Kidney tubule cell (primary cell): ENCODE results near the gene ZFYVE26.
"Not testable (repeated sequence)": the region's sequence is repeated elsewhere in the genome, so short reads cannot be mapped to it uniquely, and the experiment has no call there.

Experiments used
- DNase-seq: peaks from one replicate; pipeline ENCODE4 v3.0.0-alpha.2; 2018; ENCODE audit warnings: low spot score

The ZFYVE26 gene

GRCh38 chr14:67816326-67817002 lies at the start of gene ZFYVE26:
Gene ZFYVE26, minus strand, starts transcription at chr14:67816590. Its CDS starts 627 bp downstream, at chr14:67815963.
- DNase-seq: peak; percentile 97

GRCh38 chr14:67863223-67863622 lies 46.8 kb upstream of the ZFYVE26 start:
- DNase-seq: peak; percentile 71

- no peak for DNase-seq
Observed at GRCh38 chr14:67859169-67859749, 42.9 kb upstream of the ZFYVE26 start.

GRCh38 chr14:67857778-67858350 lies 41.5 kb upstream of the ZFYVE26 start:
- DNase-seq: no peak

GRCh38 chr14:67856827-67857226 lies 40.4 kb upstream of the ZFYVE26 start:
- no peak for DNase-seq

- no peak for DNase-seq
Observed at GRCh38 chr14:67853715-67854114, 37.3 kb upstream of the ZFYVE26 start.

GRCh38 chr14:67852926-67853604 lies 36.7 kb upstream of the ZFYVE26 start:
- no peak for DNase-seq

GRCh38 chr14:67851785-67852410 lies 35.5 kb upstream of the ZFYVE26 start:
- DNase-seq: no peak

GRCh38 chr14:67850066-67850830 lies 33.9 kb upstream of the ZFYVE26 start:
- no peak for DNase-seq

- DNase-seq: no peak
Observed at GRCh38 chr14:67846029-67846610, 29.7 kb upstream of the ZFYVE26 start.

GRCh38 chr14:67837011-67837624 lies 20.7 kb upstream of the ZFYVE26 start:
- DNase-seq: peak; percentile 74

GRCh38 chr14:67835596-67835995 lies 19.2 kb upstream of the ZFYVE26 start:
- DNase-seq: no peak

- DNase-seq: no peak
Observed at GRCh38 chr14:67833403-67833802, 17.0 kb upstream of the ZFYVE26 start.

- DNase-seq: no peak
Observed at GRCh38 chr14:67831113-67831512, 14.7 kb upstream of the ZFYVE26 start.

GRCh38 chr14:67821121-67821520 lies 4.7 kb upstream of the ZFYVE26 start:
- no peak for DNase-seq

- peak; percentile 57 for DNase-seq
Observed at GRCh38 chr14:67820428-67820971, 4.1 kb upstream of the ZFYVE26 start.

- DNase-seq: peak; percentile 84
Observed at GRCh38 chr14:67819563-67820421, 3.4 kb upstream of the ZFYVE26 start, which contains the start of gene RAD51B. Gene RAD51B, plus strand, starts transcription at chr14:67819779.

- DNase-seq: not testable (repeated sequence)
Observed at GRCh38 chr14:67818476-67818875, 2.1 kb upstream of the ZFYVE26 start.

- no peak for DNase-seq
Observed at GRCh38 chr14:67817750-67818438, 1.5 kb upstream of the ZFYVE26 start.
